Dendritic cell treated with granulocyte-macrophage colony-stimulating factor and Interleukin-4, amounts not matched to agents 40 ng/mL and 50 ng/mL, for 4 days (primary cell): ENCODE results near the gene PTPRN2.

Experiments
- H3K27ac Mint-ChIP-seq: one replicate; pipeline ENCODE4 v1.8.0; 2022; ENCODE audit warnings: mild to moderate bottlenecking, mixed read lengths
- H3K27me3 Mint-ChIP-seq: one replicate; pipeline ENCODE4 v1.8.0; 2022; ENCODE audit warnings: mild to moderate bottlenecking, mixed read lengths
- H3K36me3 Mint-ChIP-seq: one replicate; pipeline ENCODE4 v1.8.0; 2022; ENCODE audit warnings: low read depth, mixed read lengths
- H3K4me1 Mint-ChIP-seq: one replicate; pipeline ENCODE4 v1.8.0; 2022; ENCODE audit warnings: low read depth, mixed read lengths
- H3K4me3 Mint-ChIP-seq: one replicate; pipeline ENCODE4 v1.8.0; 2022; ENCODE audit warnings: mild to moderate bottlenecking, moderate library complexity, mixed read lengths
- H3K9me3 Mint-ChIP-seq: one replicate; pipeline ENCODE4 v1.8.0; 2022; ENCODE audit warnings: mixed read lengths
- intact Hi-C: fragments of 100-400 bp; cut with micrococcal nuclease; formaldehyde crosslinking; loops from one replicate; pipeline ENCODE4 v1.15.0; 2022

Gene PTPRN2

GRCh38 chr7:157635669-157636068 is 952.0 kb downstream of the PTPRN2 start:
- H3K36me3 Mint-ChIP-seq: no peaks in the 10 kb centered on the region
- intact Hi-C loops: no loop called here
- peaks cover 12% of the 10 kb centered on the region for H3K9me3 Mint-ChIP-seq
- H3K27me3 Mint-ChIP-seq: peaks cover 9% of the 10 kb centered on the region
- H3K4me3 Mint-ChIP-seq: no peak overlapping the region
- H3K4me1 Mint-ChIP-seq: no peaks in the 10 kb centered on the region
- no peak overlapping the region for H3K27ac Mint-ChIP-seq

- peaks cover 9% of the 10 kb centered on the region for H3K27me3 Mint-ChIP-seq
- peaks cover 7% of the 10 kb centered on the region for H3K9me3 Mint-ChIP-seq
- intact Hi-C loops: no loop called here
- H3K36me3 Mint-ChIP-seq: no peaks in the 10 kb centered on the region
- H3K27ac Mint-ChIP-seq: no peak overlapping the region
- no peaks in the 10 kb centered on the region for H3K4me1 Mint-ChIP-seq
- no peak overlapping the region for H3K4me3 Mint-ChIP-seq
Observed at GRCh38 chr7:157635148-157635500, 952.5 kb downstream of the PTPRN2 start.

GRCh38 chr7:157634401-157635147 is 953.0 kb downstream of the PTPRN2 start:
- Mint-ChIP-seq H3K4me3 (no peak overlapping the region), H3K9me3 (peaks cover 1% of the 10 kb centered on the region), H3K4me1 (no peaks in the 10 kb centered on the region), H3K27me3 (peaks cover 8% of the 10 kb centered on the region), H3K27ac (no peak overlapping the region), H3K36me3 (no peaks in the 10 kb centered on the region)
- intact Hi-C loops: no loop called here

GRCh38 chr7:157633465-157634185 is 954.0 kb downstream of the PTPRN2 start:
- H3K4me1 Mint-ChIP-seq: no peaks in the 10 kb centered on the region
- H3K4me3 Mint-ChIP-seq: no peak overlapping the region
- peaks cover 9% of the 10 kb centered on the region for H3K27me3 Mint-ChIP-seq
- intact Hi-C loops: no loop called here
- no peaks in the 10 kb centered on the region for H3K9me3 Mint-ChIP-seq
- H3K27ac Mint-ChIP-seq: no peak overlapping the region
- no peaks in the 10 kb centered on the region for H3K36me3 Mint-ChIP-seq

- no peaks in the 10 kb centered on the region for H3K4me1 Mint-ChIP-seq
- H3K27me3 Mint-ChIP-seq: peaks cover 20% of the 10 kb centered on the region
- no peaks in the 10 kb centered on the region for H3K9me3 Mint-ChIP-seq
- intact Hi-C loops: no loop called here
- no peaks in the 10 kb centered on the region for H3K36me3 Mint-ChIP-seq
- H3K4me3 Mint-ChIP-seq: no peak overlapping the region
- H3K27ac Mint-ChIP-seq: no peak overlapping the region
Observed at GRCh38 chr7:157630301-157630853, 957.2 kb downstream of the PTPRN2 start.

- Mint-ChIP-seq H3K36me3 (no peaks in the 10 kb centered on the region), H3K27ac (no peak overlapping the region), H3K4me3 (no peak overlapping the region), H3K4me1 (no peaks in the 10 kb centered on the region), H3K9me3 (no peaks in the 10 kb centered on the region), H3K27me3 (peaks cover 19% of the 10 kb centered on the region)
- intact Hi-C loops: no loop called here
Observed at GRCh38 chr7:157628456-157628855, 959.2 kb downstream of the PTPRN2 start.

- no peaks in the 10 kb centered on the region for H3K4me1 Mint-ChIP-seq
- peaks cover 14% of the 10 kb centered on the region for H3K27me3 Mint-ChIP-seq
- H3K9me3 Mint-ChIP-seq: no peaks in the 10 kb centered on the region
- no peak overlapping the region for H3K4me3 Mint-ChIP-seq
- intact Hi-C loops: no loop called here
- H3K27ac Mint-ChIP-seq: no peak overlapping the region
- H3K36me3 Mint-ChIP-seq: no peaks in the 10 kb centered on the region
Observed at GRCh38 chr7:157627646-157628045, 960.0 kb downstream of the PTPRN2 start.

GRCh38 chr7:157627033-157627432 is 960.6 kb downstream of the PTPRN2 start:
- intact Hi-C loops: no loop called here

GRCh38 chr7:157625973-157626742 is 961.5 kb downstream of the PTPRN2 start:
- no peaks in the 10 kb centered on the region for H3K9me3 Mint-ChIP-seq
- H3K4me3 Mint-ChIP-seq: no peak overlapping the region
- no peak overlapping the region for H3K27ac Mint-ChIP-seq
- H3K36me3 Mint-ChIP-seq: no peaks in the 10 kb centered on the region
- H3K4me1 Mint-ChIP-seq: no peaks in the 10 kb centered on the region
- H3K27me3 Mint-ChIP-seq: peaks cover 14% of the 10 kb centered on the region
- intact Hi-C loops: no loop called here

More at GRCh38 chr7:157627033-157627432, 960.6 kb downstream of the PTPRN2 start:
- no peaks in the 10 kb centered on the region for H3K4me1 Mint-ChIP-seq
- H3K4me3 Mint-ChIP-seq: no peak overlapping the region
- H3K27ac Mint-ChIP-seq: no peak overlapping the region
- H3K27me3 Mint-ChIP-seq: peaks cover 14% of the 10 kb centered on the region
- H3K36me3 Mint-ChIP-seq: no peaks in the 10 kb centered on the region
- H3K9me3 Mint-ChIP-seq: no peaks in the 10 kb centered on the region

- H3K4me3 Mint-ChIP-seq: no peak overlapping the region
Observed at GRCh38 chr7:157623556-157623955, 964.1 kb downstream of the PTPRN2 start.

GRCh38 chr7:157622408-157623205 is 965.0 kb downstream of the PTPRN2 start:
- peaks cover 7% of the 10 kb centered on the region for H3K27me3 Mint-ChIP-seq
- no peaks in the 10 kb centered on the region for H3K36me3 Mint-ChIP-seq
- H3K9me3 Mint-ChIP-seq: no peaks in the 10 kb centered on the region
- H3K27ac Mint-ChIP-seq: no peak overlapping the region
- intact Hi-C loops: no loop called here
- no peaks in the 10 kb centered on the region for H3K4me1 Mint-ChIP-seq
- no peak overlapping the region for H3K4me3 Mint-ChIP-seq

More at GRCh38 chr7:157623556-157623955, 964.1 kb downstream of the PTPRN2 start:
- Mint-ChIP-seq H3K27ac (no peak overlapping the region), H3K9me3 (no peaks in the 10 kb centered on the region), H3K4me1 (no peaks in the 10 kb centered on the region), H3K27me3 (peaks cover 11% of the 10 kb centered on the region), H3K36me3 (no peaks in the 10 kb centered on the region)
- intact Hi-C loops: no loop called here

- Mint-ChIP-seq H3K4me3 (no peak overlapping the region), H3K4me1 (no peaks in the 10 kb centered on the region), H3K27ac (no peak overlapping the region)
Observed at GRCh38 chr7:157622000-157622399, 965.6 kb downstream of the PTPRN2 start.

GRCh38 chr7:157621131-157621681 is 966.4 kb downstream of the PTPRN2 start:
- intact Hi-C loops: no loop called here
- H3K4me1 Mint-ChIP-seq: no peaks in the 10 kb centered on the region
- no peak overlapping the region for H3K4me3 Mint-ChIP-seq
- no peaks in the 10 kb centered on the region for H3K36me3 Mint-ChIP-seq
- no peaks in the 10 kb centered on the region for H3K9me3 Mint-ChIP-seq
- H3K27me3 Mint-ChIP-seq: peaks cover 2% of the 10 kb centered on the region
- H3K27ac Mint-ChIP-seq: no peak overlapping the region

More at GRCh38 chr7:157622000-157622399, 965.6 kb downstream of the PTPRN2 start:
- no peaks in the 10 kb centered on the region for H3K9me3 Mint-ChIP-seq
- intact Hi-C loops: no loop called here
- H3K27me3 Mint-ChIP-seq: peaks cover 4% of the 10 kb centered on the region
- H3K36me3 Mint-ChIP-seq: no peaks in the 10 kb centered on the region
